Loucy (cell line): ENCODE measurements around the gene FRRS1L.

Experiments
- CTCF ChIP-seq: fragments of 200-600 bp; sonication (generic); conservative IDR thresholded peaks from 2 replicates; pipeline ENCODE4 v1.5.1; 2014; ENCODE audit warnings: mild to moderate bottlenecking, antibody characterized with exemption, low read length
- EZH2phosphoT487 ChIP-seq: fragments of 200-600 bp; IDR thresholded peaks from 2 replicates; pipeline ENCODE4 v1.6.1; 2018; ENCODE audit warnings: antibody characterized with exemption, mild to moderate bottlenecking, moderate library complexity, borderline replicate concordance

GRCh38 chr9:109108318-109108717 lies 58.7 kb downstream of the FRRS1L start:
- TF ChIP-seq CTCF (no peak), EZH2phosphoT487 (no peak)
